Gastrocnemius medialis (tissue), 4 donors: ENCODE results near the gene PPFIA4.

ENCODE experiments used
- POLR2A ChIP-seq, 2 donors: fragments of 450-650 bp; IDR thresholded peaks; one replicate each; pipeline ENCODE4 v1.6.1; 2017; ENCODE audit warnings: antibody characterized with exemption in 2 of 2, mild to moderate bottlenecking in 2 of 2, moderate library complexity in 2 of 2
- TF ChIP-seq, protein P1 (sequence below), 5 experiments: fragments of 450-650 bp in 3 of 5; fragments of 200-600 bp in 2 of 5; sonication (generic) in 2 of 5; IDR thresholded peaks in 4 of 5; conservative IDR thresholded peaks in 1 of 5; 1 replicate in 4 of 5; 2 replicates in 1 of 5; pipeline ENCODE4 v1.5.1; 2016 to 2019; ENCODE audit warnings: antibody characterized with exemption in 5 of 5, mild to moderate bottlenecking in 3 of 5, moderate library complexity in 3 of 5

DNA sequence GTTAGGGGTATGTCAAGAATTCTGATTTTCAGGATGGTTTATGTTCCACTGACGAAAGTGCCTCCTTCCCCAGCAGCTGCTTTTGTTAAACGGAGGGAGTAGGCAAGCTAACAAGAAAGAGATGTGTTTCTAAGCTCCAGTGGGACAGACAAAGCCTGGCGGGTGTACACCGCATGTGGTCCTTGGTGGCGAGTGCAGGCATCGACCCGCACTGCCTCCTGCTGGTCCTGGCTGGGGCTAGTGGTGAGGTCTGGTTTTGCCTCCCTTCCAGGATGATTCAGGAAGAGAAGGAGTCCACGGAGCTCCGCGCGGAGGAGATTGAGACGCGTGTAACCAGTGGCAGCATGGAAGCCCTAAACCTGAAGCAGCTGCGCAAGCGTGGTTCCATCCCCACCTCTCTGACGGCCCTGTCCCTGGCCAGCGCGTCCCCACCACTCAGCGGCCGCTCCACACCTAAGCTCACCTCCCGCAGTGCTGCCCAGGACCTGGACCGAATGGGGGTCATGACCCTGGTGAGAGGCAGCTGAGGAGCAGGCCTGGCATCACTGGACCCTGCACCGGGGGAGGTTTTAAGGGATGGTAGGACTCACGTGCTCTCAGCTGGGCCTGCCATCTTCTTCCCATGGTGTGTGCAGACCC, 29.0 kb downstream of the PPFIA4 start:
- TF ChIP-seq, protein P1, sequence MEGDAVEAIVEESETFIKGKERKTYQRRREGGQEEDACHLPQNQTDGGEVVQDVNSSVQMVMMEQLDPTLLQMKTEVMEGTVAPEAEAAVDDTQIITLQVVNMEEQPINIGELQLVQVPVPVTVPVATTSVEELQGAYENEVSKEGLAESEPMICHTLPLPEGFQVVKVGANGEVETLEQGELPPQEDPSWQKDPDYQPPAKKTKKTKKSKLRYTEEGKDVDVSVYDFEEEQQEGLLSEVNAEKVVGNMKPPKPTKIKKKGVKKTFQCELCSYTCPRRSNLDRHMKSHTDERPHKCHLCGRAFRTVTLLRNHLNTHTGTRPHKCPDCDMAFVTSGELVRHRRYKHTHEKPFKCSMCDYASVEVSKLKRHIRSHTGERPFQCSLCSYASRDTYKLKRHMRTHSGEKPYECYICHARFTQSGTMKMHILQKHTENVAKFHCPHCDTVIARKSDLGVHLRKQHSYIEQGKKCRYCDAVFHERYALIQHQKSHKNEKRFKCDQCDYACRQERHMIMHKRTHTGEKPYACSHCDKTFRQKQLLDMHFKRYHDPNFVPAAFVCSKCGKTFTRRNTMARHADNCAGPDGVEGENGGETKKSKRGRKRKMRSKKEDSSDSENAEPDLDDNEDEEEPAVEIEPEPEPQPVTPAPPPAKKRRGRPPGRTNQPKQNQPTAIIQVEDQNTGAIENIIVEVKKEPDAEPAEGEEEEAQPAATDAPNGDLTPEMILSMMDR (IDR thresholded peaks at IDR 0.05 in 4 of 5, conservative IDR thresholded peaks at IDR 0.05 in 1 of 5), result no peak
- TF ChIP-seq POLR2A (IDR thresholded peaks at IDR 0.05), result no peak
